ENCODE results near the gene HERC6.

The HERC6 gene

GRCh38 chr4:88398381-88398780 lies 19.7 kb downstream of the HERC6 start:
- Histone ChIP-seq H3K4me3 (ENCODE audit: low read depth, low read length) (no peak overlapping the region), H3K9me3 (ENCODE audit: control insufficient read depth, insufficient read depth, low read length) (no peaks in the 10 kb centered on the region), H3K9ac (ENCODE audit: low read depth, low read length) (no peak overlapping the region), H3K4me1 (ENCODE audit: control insufficient read depth, insufficient read depth, low read length) (no peaks in the 10 kb centered on the region), H3K36me3 (ENCODE audit: control insufficient read depth, insufficient read depth, low read length) (no peaks in the 10 kb centered on the region), H3K27me3 (ENCODE audit: control insufficient read depth, insufficient read depth, low read length) (no peaks in the 10 kb centered on the region)

- no peaks in the 10 kb centered on the region for H3K9me3 ChIP-seq (ENCODE audit: control insufficient read depth, insufficient read depth, low read length)
- H3K9ac ChIP-seq (ENCODE audit: low read depth, low read length) = no peak overlapping the region
Observed at GRCh38 chr4:88409206-88409605, 30.6 kb downstream of the HERC6 start.

GRCh38 chr4:88409789-88410188 lies 31.1 kb downstream of the HERC6 start:
- no peak overlapping the region for H3K9ac ChIP-seq (ENCODE audit: low read depth, low read length)

More at GRCh38 chr4:88409206-88409605, 30.6 kb downstream of the HERC6 start:
- H3K36me3 ChIP-seq (ENCODE audit: control insufficient read depth, insufficient read depth, low read length) = no peaks in the 10 kb centered on the region
- H3K4me1 ChIP-seq (ENCODE audit: control insufficient read depth, insufficient read depth, low read length) = no peaks in the 10 kb centered on the region
- no peaks in the 10 kb centered on the region for H3K27me3 ChIP-seq (ENCODE audit: control insufficient read depth, insufficient read depth, low read length)
- H3K4me3 ChIP-seq (ENCODE audit: low read depth, low read length) = no peak overlapping the region

GRCh38 chr4:88411491-88412096 lies 32.9 kb downstream of the HERC6 start:
- no peaks in the 10 kb centered on the region for H3K27me3 ChIP-seq (ENCODE audit: control insufficient read depth, insufficient read depth, low read length)
- no peaks in the 10 kb centered on the region for H3K4me1 ChIP-seq (ENCODE audit: control insufficient read depth, insufficient read depth, low read length)
- H3K4me3 ChIP-seq (ENCODE audit: low read depth, low read length) = no peak overlapping the region

More at GRCh38 chr4:88409789-88410188, 31.1 kb downstream of the HERC6 start:
- Histone ChIP-seq H3K4me3 (ENCODE audit: low read depth, low read length) (no peak overlapping the region), H3K4me1 (ENCODE audit: control insufficient read depth, insufficient read depth, low read length) (no peaks in the 10 kb centered on the region), H3K36me3 (ENCODE audit: control insufficient read depth, insufficient read depth, low read length) (no peaks in the 10 kb centered on the region), H3K27me3 (ENCODE audit: control insufficient read depth, insufficient read depth, low read length) (no peaks in the 10 kb centered on the region), H3K9me3 (ENCODE audit: control insufficient read depth, insufficient read depth, low read length) (no peaks in the 10 kb centered on the region)

GRCh38 chr4:88413801-88414200 lies 35.1 kb downstream of the HERC6 start:
- H3K9ac ChIP-seq (ENCODE audit: low read depth, low read length) = no peak overlapping the region
- H3K4me3 ChIP-seq (ENCODE audit: low read depth, low read length) = no peak overlapping the region
- no peaks in the 10 kb centered on the region for H3K36me3 ChIP-seq (ENCODE audit: control insufficient read depth, insufficient read depth, low read length)
- no peaks in the 10 kb centered on the region for H3K9me3 ChIP-seq (ENCODE audit: control insufficient read depth, insufficient read depth, low read length)
- no peaks in the 10 kb centered on the region for H3K27me3 ChIP-seq (ENCODE audit: control insufficient read depth, insufficient read depth, low read length)
- no peaks in the 10 kb centered on the region for H3K4me1 ChIP-seq (ENCODE audit: control insufficient read depth, insufficient read depth, low read length)

More at GRCh38 chr4:88411491-88412096, 32.9 kb downstream of the HERC6 start:
- H3K36me3 ChIP-seq (ENCODE audit: control insufficient read depth, insufficient read depth, low read length) = no peaks in the 10 kb centered on the region
- no peaks in the 10 kb centered on the region for H3K9me3 ChIP-seq (ENCODE audit: control insufficient read depth, insufficient read depth, low read length)
- no peak overlapping the region for H3K9ac ChIP-seq (ENCODE audit: low read depth, low read length)

GRCh38 chr4:88414755-88415154 lies 36.1 kb downstream of the HERC6 start:
- H3K36me3 ChIP-seq (ENCODE audit: control insufficient read depth, insufficient read depth, low read length) = no peaks in the 10 kb centered on the region
- no peak overlapping the region for H3K9ac ChIP-seq (ENCODE audit: low read depth, low read length)
- no peaks in the 10 kb centered on the region for H3K9me3 ChIP-seq (ENCODE audit: control insufficient read depth, insufficient read depth, low read length)
- H3K4me3 ChIP-seq (ENCODE audit: low read depth, low read length) = no peak overlapping the region
- H3K27me3 ChIP-seq (ENCODE audit: control insufficient read depth, insufficient read depth, low read length) = no peaks in the 10 kb centered on the region
- no peaks in the 10 kb centered on the region for H3K4me1 ChIP-seq (ENCODE audit: control insufficient read depth, insufficient read depth, low read length)

- no peak overlapping the region for H3K9ac ChIP-seq (ENCODE audit: low read depth, low read length)
Observed at GRCh38 chr4:88415982-88416381, 37.3 kb downstream of the HERC6 start.

GRCh38 chr4:88418411-88418810 lies 39.8 kb downstream of the HERC6 start:
- Histone ChIP-seq H3K9me3 (ENCODE audit: control insufficient read depth, insufficient read depth, low read length) (no peaks in the 10 kb centered on the region), H3K9ac (ENCODE audit: low read depth, low read length) (no peak overlapping the region), H3K27me3 (ENCODE audit: control insufficient read depth, insufficient read depth, low read length) (no peaks in the 10 kb centered on the region), H3K4me1 (ENCODE audit: control insufficient read depth, insufficient read depth, low read length) (no peaks in the 10 kb centered on the region), H3K4me3 (ENCODE audit: low read depth, low read length) (no peak overlapping the region), H3K36me3 (ENCODE audit: control insufficient read depth, insufficient read depth, low read length) (no peaks in the 10 kb centered on the region)

More at GRCh38 chr4:88415982-88416381, 37.3 kb downstream of the HERC6 start:
- no peaks in the 10 kb centered on the region for H3K27me3 ChIP-seq (ENCODE audit: control insufficient read depth, insufficient read depth, low read length)
- no peaks in the 10 kb centered on the region for H3K4me1 ChIP-seq (ENCODE audit: control insufficient read depth, insufficient read depth, low read length)
- no peaks in the 10 kb centered on the region for H3K9me3 ChIP-seq (ENCODE audit: control insufficient read depth, insufficient read depth, low read length)
- no peaks in the 10 kb centered on the region for H3K36me3 ChIP-seq (ENCODE audit: control insufficient read depth, insufficient read depth, low read length)
- H3K4me3 ChIP-seq (ENCODE audit: low read depth, low read length) = no peak overlapping the region

- Histone ChIP-seq H3K27me3 (ENCODE audit: control insufficient read depth, insufficient read depth, low read length) (no peaks in the 10 kb centered on the region), H3K36me3 (ENCODE audit: control insufficient read depth, insufficient read depth, low read length) (no peaks in the 10 kb centered on the region), H3K4me3 (ENCODE audit: low read depth, low read length) (no peak overlapping the region), H3K9ac (ENCODE audit: low read depth, low read length) (no peak overlapping the region), H3K4me1 (ENCODE audit: control insufficient read depth, insufficient read depth, low read length) (no peaks in the 10 kb centered on the region), H3K9me3 (ENCODE audit: control insufficient read depth, insufficient read depth, low read length) (no peaks in the 10 kb centered on the region)
Observed at GRCh38 chr4:88419874-88420273, 41.2 kb downstream of the HERC6 start.

GRCh38 chr4:88420844-88421243 lies 42.2 kb downstream of the HERC6 start:
- Histone ChIP-seq H3K4me1 (ENCODE audit: control insufficient read depth, insufficient read depth, low read length) (no peaks in the 10 kb centered on the region), H3K9ac (ENCODE audit: low read depth, low read length) (no peak overlapping the region), H3K9me3 (ENCODE audit: control insufficient read depth, insufficient read depth, low read length) (no peaks in the 10 kb centered on the region), H3K27me3 (ENCODE audit: control insufficient read depth, insufficient read depth, low read length) (no peaks in the 10 kb centered on the region), H3K4me3 (ENCODE audit: low read depth, low read length) (no peak overlapping the region), H3K36me3 (ENCODE audit: control insufficient read depth, insufficient read depth, low read length) (no peaks in the 10 kb centered on the region)

- Histone ChIP-seq H3K4me3 (ENCODE audit: low read depth, low read length) (no peak overlapping the region), H3K27me3 (ENCODE audit: control insufficient read depth, insufficient read depth, low read length) (no peaks in the 10 kb centered on the region), H3K9ac (ENCODE audit: low read depth, low read length) (no peak overlapping the region), H3K36me3 (ENCODE audit: control insufficient read depth, insufficient read depth, low read length) (no peaks in the 10 kb centered on the region), H3K4me1 (ENCODE audit: control insufficient read depth, insufficient read depth, low read length) (no peaks in the 10 kb centered on the region), H3K9me3 (ENCODE audit: control insufficient read depth, insufficient read depth, low read length) (no peaks in the 10 kb centered on the region)
Observed at GRCh38 chr4:88422403-88422802, 43.8 kb downstream of the HERC6 start.

- no peaks in the 10 kb centered on the region for H3K36me3 ChIP-seq (ENCODE audit: control insufficient read depth, insufficient read depth, low read length)
- H3K4me3 ChIP-seq (ENCODE audit: low read depth, low read length) = no peak overlapping the region
- H3K9ac ChIP-seq (ENCODE audit: low read depth, low read length) = no peak overlapping the region
- H3K4me1 ChIP-seq (ENCODE audit: control insufficient read depth, insufficient read depth, low read length) = no peaks in the 10 kb centered on the region
- H3K9me3 ChIP-seq (ENCODE audit: control insufficient read depth, insufficient read depth, low read length) = no peaks in the 10 kb centered on the region
- H3K27me3 ChIP-seq (ENCODE audit: control insufficient read depth, insufficient read depth, low read length) = no peaks in the 10 kb centered on the region
Observed at GRCh38 chr4:88429401-88429800, 50.7 kb downstream of the HERC6 start.
